Thymus (tissue), 11 donors: ENCODE measurements around the gene TUT7. TPM values are rescaled to one million over a fixed set of nuclear protein-coding genes. Genes with fewer than 3 reads are reported as not detected.

Experiments used
- DNase-seq, 9 donors: peaks; one replicate each; pipeline ENCODE4 v3.0.0-alpha.2; 2013; ENCODE audit warnings: low spot score in 9 of 9, low read depth in 6 of 9, missing footprints in 1 of 9
- H3K27ac ChIP-seq, 2 donors: one replicate each; pipeline ENCODE4 v1.5.1; 2013; ENCODE audit warnings: control low read depth in 1 of 2, low read depth in 1 of 2, low read length in 1 of 2, mild to moderate bottlenecking in 1 of 2, moderate library complexity in 1 of 2
- H3K27me3 ChIP-seq, 2 donors: one replicate each; pipeline ENCODE4 v1.5.1; 2013; ENCODE audit warnings: low read length in 1 of 2; ENCODE audit not compliant: control insufficient read depth in 2 of 2, insufficient read depth in 1 of 2
- H3K36me3 ChIP-seq, 2 donors: one replicate each; pipeline ENCODE4 v1.5.1; 2013; ENCODE audit warnings: low read length in 1 of 2, mild to moderate bottlenecking in 1 of 2, moderate library complexity in 1 of 2; ENCODE audit not compliant: control insufficient read depth in 2 of 2, insufficient read depth in 2 of 2
- H3K4me1 ChIP-seq, 2 donors: one replicate each; pipeline ENCODE4 v1.5.1; 2013; ENCODE audit warnings: low read length in 2 of 2; ENCODE audit not compliant: control insufficient read depth in 2 of 2, insufficient read depth in 2 of 2
- H3K4me3 ChIP-seq, 2 donors: one replicate each; pipeline ENCODE4 v1.5.1; 2013; ENCODE audit warnings: low read length in 2 of 2, control low read depth in 1 of 2, mild to moderate bottlenecking in 1 of 2
- H3K9me3 ChIP-seq, 2 donors: one replicate each; pipeline ENCODE4 v1.5.1; 2013; ENCODE audit warnings: low read length in 1 of 2, mild to moderate bottlenecking in 1 of 2; ENCODE audit not compliant: control insufficient read depth in 2 of 2, insufficient read depth in 1 of 2
- WGBS: extraction: QIAGEN DNeasy Blood & Tissue Kit; methylation state at CpG from one replicate; pipeline ENCODE4 v1.1.7; 2013; 5-methylcytosine and 5-hydroxymethylcytosine counted together
- polyA plus RNA-seq: library from polyadenylated mRNA; stranded (reverse); fragments of 200-250 nt; gene quantifications from one replicate; pipeline ENCODE4 v1.2.3, GENCODE V29; 2013
- total RNA-seq: library from RNA; stranded (reverse); fragments of 120-200 nt; gene quantifications from one replicate; pipeline ENCODE4 v1.2.4, GENCODE V29; 2013
- donor health status: healthy.

The TUT7 gene
- total and polyA plus RNA-seq, 2 donors, result 25.9 to 29.2 TPM

- Histone ChIP-seq H3K27ac (no peak within 1 kb of the TSS), H3K36me3 (peaks cover 3 to 14% of the 10 kb centered on the region in 2 donors), H3K4me3 (no peak within 1 kb of the TSS), H3K9me3 (no peaks in the 10 kb centered on the region), H3K4me1 (no peaks in the 10 kb centered on the region), H3K27me3 (no peaks in the 10 kb centered on the region)
- WGBS, result 98% methylated on average over 8 of the region's 8 CpGs
- DNase-seq, result no peak
These were observed 94.7 kb downstream of the TUT7 start, which contains the start of gene C9orf153 for GRCh38 chr9:86259557-86259956. Gene C9orf153, minus strand, starts transcription at chr9:86259657. Its CDS starts 30,054 bp downstream, at chr9:86229603.

GRCh38 chr9:86257391-86257790 is 96.8 kb downstream of the TUT7 start:
- DNase-seq, result no peak
- WGBS, result 96% methylated on average over 2 of the region's 2 CpGs
- Histone ChIP-seq H3K4me3 (no peak overlapping the region), H3K9me3 (peaks cover 0 to 4% of the 10 kb centered on the region in 2 donors), H3K36me3 (peaks cover 0 to 3% of the 10 kb centered on the region in 2 donors), H3K27ac (no peak overlapping the region), H3K27me3 (no peaks in the 10 kb centered on the region), H3K4me1 (no peaks in the 10 kb centered on the region)

DNA sequence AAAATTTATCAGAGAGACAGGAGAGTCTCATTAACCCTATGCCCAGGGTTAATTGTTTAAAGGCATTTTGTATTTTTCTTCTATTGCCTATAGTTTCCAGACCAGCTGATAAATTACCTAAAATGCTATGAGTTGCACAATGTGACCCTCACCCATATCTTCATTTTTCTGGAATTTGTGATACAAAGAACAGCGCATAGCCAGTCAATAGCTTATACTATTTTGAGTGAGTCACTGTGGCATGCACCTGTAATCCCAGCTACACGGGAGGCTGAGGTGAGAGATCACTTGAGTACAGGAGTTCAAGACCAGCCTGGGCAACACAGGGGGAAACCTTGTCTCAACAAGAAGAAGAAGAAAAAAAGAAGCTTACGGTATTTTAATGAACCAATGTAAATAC is 97.6 kb downstream of the TUT7 start:
- H3K27ac ChIP-seq, result no peak overlapping the region
- DNase-seq, result no peak
- no peak overlapping the region for H3K4me3 ChIP-seq
- H3K27me3 ChIP-seq, result no peaks in the 10 kb centered on the region
- no peaks in the 10 kb centered on the region for H3K4me1 ChIP-seq
- H3K36me3 ChIP-seq, result no peaks in the 10 kb centered on the region
- 98% methylated on average over 3 of the region's 3 CpGs for WGBS
- H3K9me3 ChIP-seq, result peaks cover 0 to 4% of the 10 kb centered on the region in 2 donors

DNA sequence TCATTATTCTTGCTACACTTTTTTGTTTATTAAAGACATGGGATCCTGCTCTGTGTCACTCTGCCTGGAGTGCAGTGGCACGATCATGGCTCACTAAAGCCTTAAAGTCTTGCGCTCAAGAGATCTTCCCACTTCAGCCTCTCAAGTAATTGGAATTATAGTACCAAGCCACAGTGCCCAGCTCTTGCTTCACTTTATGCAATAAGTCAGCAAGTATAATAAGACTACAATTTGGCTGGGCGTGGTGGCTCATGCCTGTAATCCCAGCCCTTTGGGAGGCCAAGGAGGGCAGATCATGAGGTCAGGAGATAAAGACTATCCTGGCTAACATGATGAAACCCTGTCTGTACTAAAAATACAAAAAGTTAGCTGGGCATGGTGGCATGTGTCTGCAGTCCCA is 100.6 kb downstream of the TUT7 start:
- no peaks in the 10 kb centered on the region for H3K4me1 ChIP-seq
- no peak for DNase-seq
- peaks cover 0 to 4% of the 10 kb centered on the region in 2 donors for H3K9me3 ChIP-seq
- H3K27ac ChIP-seq, result no peak overlapping the region
- WGBS, result 98% methylated on average over 3 of the region's 3 CpGs
- H3K36me3 ChIP-seq, result no peaks in the 10 kb centered on the region
- no peak overlapping the region for H3K4me3 ChIP-seq
- no peaks in the 10 kb centered on the region for H3K27me3 ChIP-seq

GRCh38 chr9:86252870-86253269 is 101.3 kb downstream of the TUT7 start:
- no peaks in the 10 kb centered on the region for H3K4me1 ChIP-seq
- H3K9me3 ChIP-seq, result peaks cover 0 to 4% of the 10 kb centered on the region in 2 donors
- no peak for DNase-seq
- H3K27me3 ChIP-seq, result no peaks in the 10 kb centered on the region
- 98% methylated on average over 1 of the region's 1 CpG for WGBS
- no peaks in the 10 kb centered on the region for H3K36me3 ChIP-seq
- H3K4me3 ChIP-seq, result no peak overlapping the region
- H3K27ac ChIP-seq, result no peak overlapping the region

GRCh38 chr9:86250123-86250522 is 104.1 kb downstream of the TUT7 start:
- Histone ChIP-seq H3K36me3 (no peaks in the 10 kb centered on the region), H3K27me3 (no peaks in the 10 kb centered on the region), H3K27ac (no peak overlapping the region), H3K9me3 (peaks cover 0 to 4% of the 10 kb centered on the region in 2 donors), H3K4me1 (no peaks in the 10 kb centered on the region), H3K4me3 (no peak overlapping the region)
- DNase-seq, result no peak

- Histone ChIP-seq H3K4me1 (no peaks in the 10 kb centered on the region), H3K27ac (no peak overlapping the region), H3K9me3 (peaks cover 0 to 4% of the 10 kb centered on the region in 2 donors), H3K4me3 (no peak overlapping the region), H3K27me3 (no peaks in the 10 kb centered on the region), H3K36me3 (no peaks in the 10 kb centered on the region)
- DNase-seq, result no peak
- WGBS, result 93% methylated on average over 4 of the region's 4 CpGs
These were observed 105.5 kb downstream of the TUT7 start for GRCh38 chr9:86248746-86249145.

- H3K27ac ChIP-seq, result no peak overlapping the region
- H3K4me1 ChIP-seq, result no peaks in the 10 kb centered on the region
- no peak for DNase-seq
- H3K9me3 ChIP-seq, result no peaks in the 10 kb centered on the region
- H3K27me3 ChIP-seq, result no peaks in the 10 kb centered on the region
- WGBS, result 79% methylated on average over 6 of the region's 6 CpGs
- H3K36me3 ChIP-seq, result no peaks in the 10 kb centered on the region
- H3K4me3 ChIP-seq, result no peak overlapping the region
These were observed 107.5 kb downstream of the TUT7 start for GRCh38 chr9:86246752-86247161.

- 43% methylated on average over 2 of the region's 2 CpGs for WGBS
- no peak overlapping the region for H3K4me3 ChIP-seq
- no peak for DNase-seq
These were observed 112.1 kb downstream of the TUT7 start for GRCh38 chr9:86242071-86242470.

DNA sequence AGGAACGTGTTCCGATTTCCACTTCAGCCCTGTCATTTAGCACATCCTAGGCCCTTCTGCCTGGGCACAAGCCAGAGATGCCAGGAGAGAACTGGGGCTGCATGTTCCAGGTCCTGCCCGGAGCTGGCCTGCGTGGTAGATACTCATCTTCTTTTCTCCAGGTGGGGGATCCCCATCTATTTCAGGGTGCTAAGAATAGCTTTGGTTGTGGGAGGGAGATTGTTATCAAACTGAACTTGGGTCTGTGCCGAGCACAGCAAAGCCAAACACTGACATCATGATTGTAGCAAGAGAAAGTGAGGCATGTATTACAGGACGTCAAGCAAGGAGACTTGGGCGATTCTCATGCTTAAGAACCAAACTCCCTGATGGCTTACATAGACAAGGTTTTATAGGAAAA is 113.0 kb downstream of the TUT7 start:
- 84% methylated on average over 7 of the region's 7 CpGs for WGBS
- Histone ChIP-seq H3K9me3 (no peaks in the 10 kb centered on the region), H3K27ac (no peak overlapping the region), H3K27me3 (no peaks in the 10 kb centered on the region), H3K4me1 (no peaks in the 10 kb centered on the region), H3K4me3 (no peak overlapping the region), H3K36me3 (no peaks in the 10 kb centered on the region)
- DNase-seq, result no peak

More at GRCh38 chr9:86242071-86242470, 112.1 kb downstream of the TUT7 start:
- no peaks in the 10 kb centered on the region for H3K4me1 ChIP-seq
- no peaks in the 10 kb centered on the region for H3K9me3 ChIP-seq
- H3K27ac ChIP-seq, result no peak overlapping the region
- no peaks in the 10 kb centered on the region for H3K27me3 ChIP-seq
- H3K36me3 ChIP-seq, result no peaks in the 10 kb centered on the region
